Thymus (tissue), 11 donors: ENCODE measurements around the gene FOXN4. TPM values are rescaled to one million over a fixed set of nuclear protein-coding genes. Genes with fewer than 3 reads are reported as not detected.

ENCODE experiments used
- DNase-seq, 9 donors: peaks; one replicate each; pipeline ENCODE4 v3.0.0-alpha.2; 2013; ENCODE audit warnings: low spot score in 9 of 9, low read depth in 6 of 9, missing footprints in 1 of 9
- H3K27ac ChIP-seq, 2 donors: one replicate each; pipeline ENCODE4 v1.5.1; 2013; ENCODE audit warnings: control low read depth in 1 of 2, low read depth in 1 of 2, low read length in 1 of 2, mild to moderate bottlenecking in 1 of 2, moderate library complexity in 1 of 2
- H3K27me3 ChIP-seq, 2 donors: one replicate each; pipeline ENCODE4 v1.5.1; 2013; ENCODE audit warnings: low read length in 1 of 2; ENCODE audit not compliant: control insufficient read depth in 2 of 2, insufficient read depth in 1 of 2
- H3K36me3 ChIP-seq, 2 donors: one replicate each; pipeline ENCODE4 v1.5.1; 2013; ENCODE audit warnings: low read length in 1 of 2, mild to moderate bottlenecking in 1 of 2, moderate library complexity in 1 of 2; ENCODE audit not compliant: control insufficient read depth in 2 of 2, insufficient read depth in 2 of 2
- H3K4me1 ChIP-seq, 2 donors: one replicate each; pipeline ENCODE4 v1.5.1; 2013; ENCODE audit warnings: low read length in 2 of 2; ENCODE audit not compliant: control insufficient read depth in 2 of 2, insufficient read depth in 2 of 2
- H3K4me3 ChIP-seq, 2 donors: one replicate each; pipeline ENCODE4 v1.5.1; 2013; ENCODE audit warnings: low read length in 2 of 2, control low read depth in 1 of 2, mild to moderate bottlenecking in 1 of 2
- H3K9me3 ChIP-seq, 2 donors: one replicate each; pipeline ENCODE4 v1.5.1; 2013; ENCODE audit warnings: low read length in 1 of 2, mild to moderate bottlenecking in 1 of 2; ENCODE audit not compliant: control insufficient read depth in 2 of 2, insufficient read depth in 1 of 2
- WGBS: extraction: QIAGEN DNeasy Blood & Tissue Kit; methylation state at CpG from one replicate; pipeline ENCODE4 v1.1.7; 2013; 5-methylcytosine and 5-hydroxymethylcytosine counted together
- polyA plus RNA-seq: library from polyadenylated mRNA; stranded (reverse); fragments of 200-250 nt; gene quantifications from one replicate; pipeline ENCODE4 v1.2.3, GENCODE V29; 2013
- total RNA-seq: library from RNA; stranded (reverse); fragments of 120-200 nt; gene quantifications from one replicate; pipeline ENCODE4 v1.2.4, GENCODE V29; 2013
- donor health status: healthy.

The FOXN4 gene
- total and polyA plus RNA-seq, 2 donors = 0.14 TPM; not detected in 1

DNA sequence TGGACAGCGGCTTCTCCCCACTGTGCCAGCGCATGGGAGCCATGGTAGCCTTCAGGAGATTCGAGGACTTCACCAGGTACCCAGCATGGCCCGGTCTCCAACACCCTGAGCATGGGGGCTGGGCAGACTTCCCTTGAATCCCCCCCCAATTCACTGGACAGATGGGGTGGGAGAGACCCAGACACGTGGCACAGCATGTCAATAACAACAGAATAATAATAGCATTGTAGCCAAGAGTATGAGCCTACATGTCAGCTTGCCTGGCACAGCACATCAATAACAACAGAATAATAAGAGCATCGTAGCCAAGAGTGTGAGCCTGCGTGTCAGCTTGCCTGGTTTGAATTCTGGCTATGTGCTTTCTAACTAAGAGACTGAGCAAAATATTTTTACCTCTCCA, 76.4 kb downstream of the FOXN4 start:
- Histone ChIP-seq H3K4me3 (no peak overlapping the region), H3K9me3 (no peaks in the 10 kb centered on the region), H3K36me3 (peaks cover 0 to 23% of the 10 kb centered on the region in 2 donors), H3K27me3 (no peaks in the 10 kb centered on the region), H3K4me1 (no peaks in the 10 kb centered on the region), H3K27ac (no peak overlapping the region)
- DNase-seq = no peak
- WGBS = 97% methylated on average over 7 of the region's 7 CpGs

DNA sequence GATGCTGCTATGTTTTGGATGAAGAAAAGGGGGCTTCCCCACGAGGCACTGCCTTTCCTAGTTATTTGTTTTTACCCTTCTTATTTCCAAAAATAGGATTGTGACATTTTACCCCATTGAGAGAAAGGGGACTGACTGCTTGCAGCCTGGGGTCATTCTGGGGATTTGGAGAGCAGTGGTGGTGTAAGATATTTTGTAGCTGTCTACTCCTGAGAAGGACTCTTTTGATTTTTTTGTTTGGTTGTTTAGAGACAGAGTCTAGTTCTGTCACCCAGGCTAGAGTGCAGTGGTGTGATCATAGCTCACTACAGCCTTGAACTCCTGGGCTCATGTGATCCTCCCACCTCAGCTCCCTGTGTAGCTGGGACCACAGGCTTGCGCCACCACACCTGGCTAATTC, 78.9 kb downstream of the FOXN4 start:
- Histone ChIP-seq H3K27ac (no peak overlapping the region), H3K9me3 (no peaks in the 10 kb centered on the region), H3K4me3 (no peak overlapping the region), H3K4me1 (no peaks in the 10 kb centered on the region), H3K36me3 (peaks cover 0 to 25% of the 10 kb centered on the region in 2 donors), H3K27me3 (no peaks in the 10 kb centered on the region)
- DNase-seq = no peak
- WGBS = 76% methylated on average over 2 of the region's 2 CpGs

DNA sequence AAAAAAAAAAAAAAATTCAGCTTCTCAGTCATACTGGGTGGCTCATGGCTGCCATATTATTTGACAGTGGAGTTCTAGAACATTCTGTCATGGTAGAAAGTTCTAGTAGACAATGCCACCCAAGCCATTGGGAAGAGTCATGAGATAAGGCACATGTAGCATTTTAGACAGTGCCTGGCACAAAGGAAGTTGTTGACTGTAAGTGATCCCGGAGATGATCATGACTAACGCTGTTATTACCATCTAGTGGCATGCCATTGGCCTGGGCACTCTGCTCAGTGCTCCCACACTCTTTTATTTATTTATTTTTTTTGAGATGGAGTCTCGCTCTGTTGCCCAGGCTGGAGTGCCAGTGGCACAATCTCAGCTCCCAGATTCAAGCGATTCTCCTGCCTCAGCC, 80.4 kb downstream of the FOXN4 start:
- no peak for DNase-seq
- no peak overlapping the region for H3K4me3 ChIP-seq
- no peaks in the 10 kb centered on the region for H3K9me3 ChIP-seq
- H3K4me1 ChIP-seq = no peaks in the 10 kb centered on the region
- no peaks in the 10 kb centered on the region for H3K27me3 ChIP-seq
- peaks cover 0 to 23% of the 10 kb centered on the region in 2 donors for H3K36me3 ChIP-seq
- no peak overlapping the region for H3K27ac ChIP-seq
- 96% methylated on average over 4 of the region's 4 CpGs for WGBS

Other genes with a start within 250 kb of the FOXN4 start
- gene ALKBH2, start 215.8 kb downstream of the FOXN4 start, total RNA-seq = 15.5 TPM
- gene ALKBH2, start 215.8 kb downstream of the FOXN4 start, polyA plus RNA-seq = 25.9 TPM
- 22.3 TPM for gene UNG, start 211.7 kb downstream of the FOXN4 start, total RNA-seq
- gene UNG, start 211.7 kb downstream of the FOXN4 start, polyA plus RNA-seq = 14.1 TPM
- gene ACACB, start 192.7 kb downstream of the FOXN4 start, total RNA-seq = 2.0 TPM
- 9.5 TPM for gene ACACB, start 192.7 kb downstream of the FOXN4 start, polyA plus RNA-seq
- under 0.01 TPM for gene MYO1H, start 38.6 kb upstream of the FOXN4 start, total RNA-seq
- gene MYO1H, start 38.6 kb upstream of the FOXN4 start, polyA plus RNA-seq = 0.14 TPM
- 8.9 TPM for gene KCTD10, start 168.0 kb upstream of the FOXN4 start, total RNA-seq
- gene KCTD10, start 168.0 kb upstream of the FOXN4 start, polyA plus RNA-seq = 17.5 TPM
- 11.7 TPM for gene UBE3B, start 168.3 kb upstream of the FOXN4 start, total RNA-seq
- gene UBE3B, start 168.3 kb upstream of the FOXN4 start, polyA plus RNA-seq = 13.5 TPM